BLaER1 treated with 17β-estradiol and CSF1 and Interleukin-3, amounts not matched to agents 10 nM and 100 nM (cell line): ENCODE results near the gene TTC23L.

ENCODE experiments used
- H3K27ac ChIP-seq, 11 experiments: shearing (Covaris generic); formaldehyde crosslinking; 2 replicates each; pipeline ENCODE4 v1.8.1; 2022
- H3K27me3 ChIP-seq, 11 experiments: shearing (Covaris generic); formaldehyde crosslinking; 2 replicates each; pipeline ENCODE4 v1.8.1; 2022
- H3K36me3 ChIP-seq, 11 experiments: shearing (Covaris generic); formaldehyde crosslinking; 2 replicates each; pipeline ENCODE4 v1.8.1; 2022
- H3K4me1 ChIP-seq, 10 experiments: shearing (Covaris generic); formaldehyde crosslinking; 2 replicates each; pipeline ENCODE4 v1.8.1; 2022
- H3K4me2 ChIP-seq, 11 experiments: shearing (Covaris generic); formaldehyde crosslinking; 2 replicates each; pipeline ENCODE4 v1.8.1; 2022
- H3K4me3 ChIP-seq, 10 experiments: shearing (Covaris generic); formaldehyde crosslinking; 2 replicates each; pipeline ENCODE4 v1.8.1; 2022
- H3K9ac ChIP-seq, 11 experiments: shearing (Covaris generic); formaldehyde crosslinking; 2 replicates each; pipeline ENCODE4 v1.8.1; 2022
- H3K9me3 ChIP-seq, 11 experiments: shearing (Covaris generic); formaldehyde crosslinking; replicated peaks in 1 of 11; 2 replicates each; pipeline ENCODE4 v1.8.1; 2022
- H4K20me1 ChIP-seq, 11 experiments: shearing (Covaris generic); formaldehyde crosslinking; 2 replicates each; pipeline ENCODE4 v1.8.1; 2022
- Cebpa-rat ChIP-seq, 11 experiments: shearing (Covaris generic); IDR thresholded peaks; 2 replicates each; pipeline ENCODE4 v1.8.1; 2022

TTC23L gene, protein sequence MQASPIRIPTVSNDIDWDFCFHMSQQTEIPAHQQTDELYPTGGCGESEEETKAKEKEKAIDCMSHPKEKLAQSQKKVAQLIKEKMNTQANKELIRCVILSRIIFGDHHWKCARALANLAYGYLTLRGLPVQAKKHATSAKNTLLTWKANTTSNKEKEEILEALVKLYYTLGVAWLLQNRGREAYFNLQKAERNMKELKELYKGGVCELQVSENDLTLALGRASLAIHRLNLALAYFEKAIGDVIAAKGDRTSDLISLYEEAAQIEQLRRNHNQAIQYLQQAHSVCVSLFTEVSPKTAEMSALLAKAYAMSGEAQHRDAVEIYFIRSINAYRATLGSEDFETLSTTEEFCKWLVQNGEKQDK

DNA sequence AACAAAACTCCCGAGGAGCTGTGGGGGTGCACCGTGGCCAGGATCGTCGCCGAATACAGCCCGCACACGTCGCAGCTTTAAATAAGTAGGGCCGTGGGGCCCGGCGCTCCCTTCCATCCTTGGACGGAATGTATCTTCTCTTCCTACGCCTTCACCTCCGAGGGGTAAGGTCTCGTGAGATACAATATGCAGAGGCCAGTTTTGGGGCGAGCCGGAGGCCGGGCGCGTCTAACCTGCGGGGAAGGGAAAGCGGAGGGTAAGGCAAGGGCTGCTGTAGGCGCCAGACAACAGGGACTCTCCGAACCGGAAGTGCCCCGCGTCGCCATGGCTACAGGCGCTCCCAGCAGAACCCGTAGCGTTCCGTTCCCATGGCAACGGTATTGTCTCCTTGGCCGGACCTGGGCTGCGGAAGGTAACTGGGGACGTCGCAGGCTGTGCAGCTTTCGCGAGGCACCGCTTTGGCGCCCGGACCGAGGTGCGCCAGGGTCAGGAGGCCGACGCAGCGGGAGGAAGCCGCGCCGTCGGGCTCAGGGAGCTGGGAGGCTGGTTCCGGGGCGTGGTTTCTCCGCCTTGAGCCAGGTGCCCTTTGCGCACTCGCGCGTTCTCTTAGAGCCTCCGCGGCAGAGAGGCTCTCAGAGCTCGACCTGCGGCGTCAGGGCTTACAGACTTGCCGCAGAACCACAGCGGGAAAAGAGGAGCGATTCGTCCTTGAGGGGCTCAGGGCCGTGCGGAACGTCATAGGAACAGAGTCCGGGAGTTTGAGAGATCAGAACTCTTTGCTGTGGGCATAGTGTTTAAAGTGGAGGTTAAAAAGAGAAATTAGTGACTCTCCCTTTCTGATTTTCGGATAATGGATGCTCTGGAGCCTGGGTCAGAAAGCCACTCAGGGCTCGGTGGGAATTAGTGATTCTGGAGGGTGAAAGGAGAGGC, at the start of gene TTC23L:
TTC23L (plus strand) TSS at position 380 of the 930 bp plus-strand sequence. CDS start 1,508 bp downstream, outside the sequence.
- H3K9ac ChIP-seq: peak within 1 kb of the TSS; percentile 25 to 72 (median 58); a peak in 21 of 22 replicates

DNA sequence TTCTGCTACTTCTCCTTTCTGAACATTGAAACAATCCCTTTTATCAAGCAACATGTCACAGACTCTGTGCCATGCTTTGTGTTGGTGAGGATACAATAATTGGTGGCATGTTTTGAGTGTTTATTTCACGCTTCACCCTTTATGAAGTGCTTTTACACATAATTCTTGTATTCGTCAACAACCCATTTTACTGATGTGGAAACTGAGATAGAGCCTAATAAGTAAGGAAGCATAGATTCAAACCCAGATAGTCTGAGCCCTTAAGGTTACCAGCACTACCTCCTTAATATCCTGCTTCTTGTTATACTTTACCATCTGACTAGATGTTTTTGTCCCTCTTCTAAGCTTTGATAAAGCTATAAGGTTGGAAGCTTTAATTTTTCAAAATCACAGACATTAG, 49.3 kb upstream of the TTC23L start:
- no peak for TF ChIP-seq Cebpa-rat (IDR thresholded peaks at IDR 0.05)
- Histone ChIP-seq H3K4me1 (no peaks in the 10 kb centered on the region), H4K20me1 (no peaks in the 10 kb centered on the region), H3K4me3 (no peak overlapping the region), H3K36me3 (peaks cover 0 to 19% (median 4%) of the 10 kb centered on the region in 11 experiments; a peak in 8 of 22 replicates), H3K9ac (no peak overlapping the region), H3K27me3 (no peaks in the 10 kb centered on the region), H3K9me3 (peaks cover 21 to 31% (median 24%) of the 10 kb centered on the region in 11 experiments), H3K27ac (no peak overlapping the region), H3K4me2 (no peak overlapping the region)

More for the DNA sequence above, at the start of gene TTC23L:
- peak within 1 kb of the TSS; percentile 58 to 75 (median 66) for H3K4me3 ChIP-seq
- no peaks in the 10 kb centered on the region for H3K27me3 ChIP-seq
- peaks cover 0 to 15% (median 7%) of the 10 kb centered on the region in 10 experiments; a peak in 10 of 20 replicates for H3K4me1 ChIP-seq
- peak within 1 kb of the TSS; percentile 63 to 93 (median 88) for H3K4me2 ChIP-seq
- TF ChIP-seq Cebpa-rat (IDR thresholded peaks at IDR 0.05): no peak
- H3K36me3 ChIP-seq: peaks cover 0 to under 1% (median 0%) of the 10 kb centered on the region in 11 experiments; a peak in 1 of 22 replicates
- peak within 1 kb of the TSS in 5 of 11 experiments; percentile 13 to 72 (median 39); a peak in 9 of 22 replicates for H3K27ac ChIP-seq
- no peaks in the 10 kb centered on the region for H4K20me1 ChIP-seq
- H3K9me3 ChIP-seq: no peaks in the 10 kb centered on the region

DNA sequence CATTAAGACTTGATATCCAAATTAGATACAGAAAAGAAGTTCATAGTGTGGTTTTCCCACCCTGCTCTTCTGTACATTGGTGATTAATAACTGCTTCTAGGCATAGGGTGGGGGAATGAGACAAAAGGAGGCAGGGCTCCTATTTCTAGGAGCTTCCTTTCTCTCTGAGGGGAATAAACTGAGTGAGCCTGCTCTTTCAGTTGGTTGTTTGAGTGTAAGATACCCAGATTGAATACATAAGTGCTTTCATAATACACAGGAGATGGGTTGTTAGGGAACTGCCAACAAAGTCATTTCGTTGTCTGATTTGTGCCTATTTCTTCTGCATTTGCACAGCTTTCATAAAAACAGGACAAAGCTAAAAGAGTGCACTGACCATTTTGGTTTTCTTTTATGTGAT, 48.9 kb upstream of the TTC23L start:
- H3K27ac ChIP-seq: no peak overlapping the region
- H3K9ac ChIP-seq: no peak overlapping the region
- TF ChIP-seq Cebpa-rat (IDR thresholded peaks at IDR 0.05): no peak
- peaks cover 21 to 30% (median 24%) of the 10 kb centered on the region in 11 experiments for H3K9me3 ChIP-seq
- no peaks in the 10 kb centered on the region for H3K4me1 ChIP-seq
- no peaks in the 10 kb centered on the region for H4K20me1 ChIP-seq
- no peak overlapping the region for H3K4me2 ChIP-seq
- H3K4me3 ChIP-seq: no peak overlapping the region
- no peaks in the 10 kb centered on the region for H3K27me3 ChIP-seq
- H3K36me3 ChIP-seq: peaks cover 0 to 23% (median 7%) of the 10 kb centered on the region in 11 experiments; a peak in 8 of 22 replicates

DNA sequence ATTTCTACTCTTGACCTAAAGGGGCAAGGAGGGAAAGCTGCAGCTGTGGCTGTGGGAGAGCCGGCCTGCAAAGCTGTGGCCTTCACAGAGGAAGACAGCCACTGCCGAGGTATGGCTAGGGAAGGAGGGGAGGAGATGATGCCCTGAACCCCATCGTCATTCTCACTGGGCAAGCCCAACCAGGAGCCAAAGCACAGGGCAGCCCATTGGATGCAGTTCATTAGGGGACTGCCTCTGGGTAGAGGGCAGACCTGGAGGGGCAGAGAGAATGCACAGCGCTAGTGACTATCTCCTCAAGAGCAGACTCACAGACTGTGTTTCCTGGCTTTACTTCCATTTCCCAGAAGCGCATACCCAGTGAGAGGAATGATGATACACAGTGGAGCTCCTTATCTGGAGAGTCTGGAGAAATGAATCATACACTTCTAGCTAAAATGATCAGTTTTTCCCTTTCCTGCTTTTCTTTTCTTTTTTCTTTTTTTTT, 47.2 kb upstream of the TTC23L start:
- TF ChIP-seq Cebpa-rat (IDR thresholded peaks at IDR 0.05): no peak
- Histone ChIP-seq H3K27me3 (no peaks in the 10 kb centered on the region), H3K4me1 (no peaks in the 10 kb centered on the region), H3K4me2 (no peak overlapping the region), H3K27ac (no peak overlapping the region), H3K36me3 (peaks cover under 1 to 29% (median 20%) of the 10 kb centered on the region in 11 experiments; a peak in 21 of 22 replicates), H3K9ac (no peak overlapping the region), H3K9me3 (peaks cover 6 to 13% (median 7%) of the 10 kb centered on the region in 11 experiments), H4K20me1 (no peaks in the 10 kb centered on the region), H3K4me3 (no peak overlapping the region)

DNA sequence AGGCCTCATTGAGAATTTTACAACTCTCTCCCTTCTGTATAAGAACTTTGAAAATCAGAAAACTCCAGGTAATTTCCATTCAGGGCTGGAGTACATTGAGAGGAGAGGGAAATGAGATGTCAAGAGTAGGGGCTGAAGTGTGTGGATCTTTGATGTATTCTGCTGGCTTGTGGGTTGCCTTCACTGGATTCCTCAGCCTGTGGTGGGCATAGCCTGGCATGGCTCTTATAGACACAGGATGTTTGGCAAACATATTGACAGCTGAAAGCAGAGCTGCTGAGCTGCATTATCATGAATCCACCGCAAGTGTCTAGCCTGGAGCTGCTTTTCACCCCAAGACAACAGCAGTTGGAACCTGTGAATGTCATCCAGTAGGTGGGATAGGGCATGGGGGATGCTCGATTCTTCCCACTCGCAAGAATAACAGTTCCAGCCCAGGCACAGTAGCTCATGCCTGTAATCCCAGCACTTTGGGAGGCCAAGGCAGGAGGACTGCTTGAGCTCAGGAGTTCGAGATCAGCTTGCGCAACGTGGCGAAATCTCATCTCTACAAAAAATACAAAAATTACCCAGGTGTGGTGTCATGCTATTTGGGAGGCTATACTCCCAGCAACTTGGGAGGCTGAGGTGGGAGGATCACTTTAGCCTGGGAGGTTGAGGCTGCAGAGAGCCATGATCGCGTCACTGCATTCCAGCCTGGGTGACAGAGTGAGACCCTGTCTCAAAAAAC, 36.0 kb upstream of the TTC23L start:
- H3K4me3 ChIP-seq: no peak overlapping the region
- no peak overlapping the region for H3K4me2 ChIP-seq
- no peaks in the 10 kb centered on the region for H3K4me1 ChIP-seq
- no peaks in the 10 kb centered on the region for H3K9me3 ChIP-seq
- H3K9ac ChIP-seq: no peak overlapping the region
- H4K20me1 ChIP-seq: no peaks in the 10 kb centered on the region
- H3K27ac ChIP-seq: no peak overlapping the region
- peaks cover 22 to 91% (median 58%) of the 10 kb centered on the region in 11 experiments for H3K36me3 ChIP-seq
- TF ChIP-seq Cebpa-rat (IDR thresholded peaks at IDR 0.05): 0 out of 22 replicates have a peak, but pooled peaks of 1 of the 11 experiments have one; percentile 14
- H3K27me3 ChIP-seq: no peaks in the 10 kb centered on the region

DNA sequence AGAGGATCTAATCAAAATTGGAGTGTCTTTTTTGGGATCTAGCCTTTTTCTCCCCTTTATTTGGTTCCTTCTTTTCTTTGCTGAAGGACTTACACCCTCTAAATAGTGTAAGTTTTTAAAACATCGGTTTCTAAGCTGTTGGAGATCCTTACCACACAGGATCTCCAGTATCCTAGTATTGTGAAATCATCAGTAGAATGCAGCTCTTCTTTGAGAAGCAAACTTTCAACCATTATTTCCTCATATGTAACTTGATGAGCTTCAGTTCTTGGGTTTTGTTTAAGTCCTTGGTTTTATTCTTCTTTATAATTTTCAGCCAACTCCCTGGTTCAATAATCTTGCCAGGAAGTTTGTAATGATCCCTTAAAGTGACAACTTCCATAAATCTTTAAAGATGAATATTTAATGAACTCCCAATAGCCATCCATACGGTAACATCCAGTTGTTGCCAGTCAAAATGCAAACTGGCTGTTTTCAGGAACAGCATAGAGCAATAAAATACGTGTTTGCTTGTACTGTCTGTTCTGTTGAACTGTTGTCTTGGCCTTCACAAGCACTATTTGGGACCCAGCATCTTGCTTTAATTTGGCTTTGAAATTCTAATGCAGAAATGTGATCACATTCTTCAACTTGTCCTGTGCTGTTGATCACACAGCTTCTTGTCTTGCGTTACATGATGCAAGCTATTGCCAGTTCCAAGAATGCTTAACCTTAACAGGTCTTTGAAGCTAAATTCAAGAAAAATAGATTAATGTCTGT, 34.8 kb upstream of the TTC23L start:
- Histone ChIP-seq H3K36me3 (peaks cover 13 to 90% (median 51%) of the 10 kb centered on the region in 11 experiments), H3K27ac (no peak overlapping the region), H3K4me3 (no peak overlapping the region), H3K9ac (no peak overlapping the region), H3K27me3 (no peaks in the 10 kb centered on the region), H3K4me1 (no peaks in the 10 kb centered on the region), H4K20me1 (no peaks in the 10 kb centered on the region), H3K9me3 (no peaks in the 10 kb centered on the region), H3K4me2 (no peak overlapping the region)
- TF ChIP-seq Cebpa-rat (IDR thresholded peaks at IDR 0.05): no peak

DNA sequence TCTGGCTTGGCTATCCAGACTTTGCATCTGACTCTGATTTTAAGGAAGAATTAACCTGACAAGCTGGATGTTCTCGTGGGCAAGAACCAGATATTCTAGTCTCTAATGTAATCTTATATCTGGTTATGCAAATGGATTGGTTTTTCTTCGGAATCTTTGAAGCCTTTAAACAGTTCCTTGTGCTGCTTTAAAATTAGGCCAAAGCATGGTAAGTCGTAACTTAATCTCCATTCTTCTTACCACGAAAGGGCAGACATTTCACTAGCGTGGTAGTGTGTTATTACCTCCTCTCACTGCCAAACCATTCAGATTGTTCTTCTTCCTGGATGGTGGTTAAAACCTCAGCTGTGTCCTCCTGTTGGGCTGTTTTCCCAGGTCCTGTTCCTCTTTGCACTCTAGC, 34.1 kb upstream of the TTC23L start:
- H3K4me1 ChIP-seq: no peaks in the 10 kb centered on the region
- no peaks in the 10 kb centered on the region for H3K9me3 ChIP-seq
- no peak overlapping the region for H3K4me2 ChIP-seq
- H4K20me1 ChIP-seq: no peaks in the 10 kb centered on the region
- no peak overlapping the region for H3K9ac ChIP-seq
- H3K4me3 ChIP-seq: no peak overlapping the region
- H3K36me3 ChIP-seq: peaks cover 9 to 83% (median 46%) of the 10 kb centered on the region in 11 experiments; a peak in 20 of 22 replicates
- H3K27ac ChIP-seq: no peak overlapping the region
- H3K27me3 ChIP-seq: no peaks in the 10 kb centered on the region
- no peak for TF ChIP-seq Cebpa-rat (IDR thresholded peaks at IDR 0.05)

DNA sequence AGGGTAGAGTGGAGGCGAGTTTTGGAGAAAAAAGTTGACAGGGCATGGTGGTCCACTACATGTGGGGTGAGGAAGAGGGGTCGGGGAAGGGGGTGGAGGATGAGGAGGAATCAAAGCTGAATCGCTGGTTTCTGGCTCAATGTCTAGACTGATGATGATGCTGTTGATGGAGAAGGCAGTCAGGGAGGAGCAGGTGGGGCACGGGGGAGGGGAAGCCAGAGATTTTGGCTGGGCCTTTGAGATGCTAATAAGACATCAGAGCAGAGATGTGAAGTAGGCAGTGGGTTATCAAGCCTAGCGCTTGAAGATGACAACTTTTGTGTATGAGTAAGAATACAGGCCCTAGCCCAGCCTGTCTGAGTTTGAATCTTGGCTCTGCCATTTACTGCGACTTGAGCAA, 32.4 kb upstream of the TTC23L start:
- Histone ChIP-seq H3K4me2 (no peak overlapping the region), H3K4me1 (no peaks in the 10 kb centered on the region), H3K9ac (no peak overlapping the region), H3K36me3 (peaks cover 0 to 78% (median 34%) of the 10 kb centered on the region in 11 experiments; a peak in 19 of 22 replicates), H3K27me3 (no peaks in the 10 kb centered on the region), H4K20me1 (no peaks in the 10 kb centered on the region), H3K4me3 (no peak overlapping the region), H3K27ac (no peak overlapping the region), H3K9me3 (no peaks in the 10 kb centered on the region)
- no peak for TF ChIP-seq Cebpa-rat (IDR thresholded peaks at IDR 0.05)
